Peyer's patch (tissue), 4 donors: ENCODE data around the gene EPOP. TPM values are rescaled to one million over a fixed set of nuclear protein-coding genes. Genes with fewer than 3 reads are reported as not detected.

Source experiments
- DNase-seq, 3 donors: peaks; one replicate each; pipeline ENCODE4 v3.0.0-alpha.2; 2017 to 2019
- H3K27ac ChIP-seq, 4 donors: fragments of 200-600 bp; sonication (generic); one replicate each; pipeline ENCODE4 v1.5.1; 2016 to 2019
- H3K27me3 ChIP-seq, 2 donors: fragments of 200-600 bp; sonication (generic); one replicate each; pipeline ENCODE4 v1.5.1; 2019
- H3K36me3 ChIP-seq, 3 donors: fragments of 200-600 bp; sonication (generic); one replicate each; pipeline ENCODE4 v1.5.1; 2016 to 2019
- H3K4me1 ChIP-seq, 4 donors: fragments of 200-600 bp; sonication (generic); one replicate each; pipeline ENCODE4 v1.5.1; 2016 to 2019
- H3K4me3 ChIP-seq, 4 donors: fragments of 200-600 bp; sonication (generic); 1 replicate in 3 of 4; 2 replicates in 1 of 4; pipeline ENCODE4 v1.5.1; 2016 to 2019; ENCODE audit warnings: mild to moderate bottlenecking in 1 of 4
- H3K9me3 ChIP-seq, 4 donors: fragments of 200-600 bp; sonication (generic); one replicate each; pipeline ENCODE4 v1.5.1; 2016 to 2019; ENCODE audit warnings: mild to moderate bottlenecking in 1 of 4
- POLR2A ChIP-seq, 2 donors: fragments of 450-650 bp; IDR thresholded peaks; one replicate each; pipeline ENCODE4 v1.5.1; 2017; ENCODE audit warnings: antibody characterized with exemption in 2 of 2, mild to moderate bottlenecking in 2 of 2, moderate library complexity in 2 of 2
- total RNA-seq, 4 donors: library from RNA; depleted of rRNA; stranded (reverse); fragments of >200 nt; gene quantifications; one replicate each; pipeline ENCODE4 v1.1.0, GENCODE V29; 2016
- TF ChIP-seq, protein P1 (sequence below), 6 experiments: fragments of 450-650 bp in 4 of 6; fragments of 200-600 bp in 2 of 6; sonication (generic) in 1 of 6; IDR thresholded peaks; one replicate each; pipeline ENCODE4 v1.5.1; 2017 to 2019; ENCODE audit warnings: antibody characterized with exemption in 6 of 6, mild to moderate bottlenecking in 3 of 6, moderate library complexity in 1 of 6

The EPOP gene
- total RNA-seq, 4 donors from 2014 or later = 0.54 to 3.3 TPM; not detected in 2

- no peak overlapping the region for H3K27ac ChIP-seq
- H3K36me3 ChIP-seq = no peaks in the 10 kb centered on the region
- TF ChIP-seq POLR2A (IDR thresholded peaks at IDR 0.05) = no peak
- TF ChIP-seq, protein P1, sequence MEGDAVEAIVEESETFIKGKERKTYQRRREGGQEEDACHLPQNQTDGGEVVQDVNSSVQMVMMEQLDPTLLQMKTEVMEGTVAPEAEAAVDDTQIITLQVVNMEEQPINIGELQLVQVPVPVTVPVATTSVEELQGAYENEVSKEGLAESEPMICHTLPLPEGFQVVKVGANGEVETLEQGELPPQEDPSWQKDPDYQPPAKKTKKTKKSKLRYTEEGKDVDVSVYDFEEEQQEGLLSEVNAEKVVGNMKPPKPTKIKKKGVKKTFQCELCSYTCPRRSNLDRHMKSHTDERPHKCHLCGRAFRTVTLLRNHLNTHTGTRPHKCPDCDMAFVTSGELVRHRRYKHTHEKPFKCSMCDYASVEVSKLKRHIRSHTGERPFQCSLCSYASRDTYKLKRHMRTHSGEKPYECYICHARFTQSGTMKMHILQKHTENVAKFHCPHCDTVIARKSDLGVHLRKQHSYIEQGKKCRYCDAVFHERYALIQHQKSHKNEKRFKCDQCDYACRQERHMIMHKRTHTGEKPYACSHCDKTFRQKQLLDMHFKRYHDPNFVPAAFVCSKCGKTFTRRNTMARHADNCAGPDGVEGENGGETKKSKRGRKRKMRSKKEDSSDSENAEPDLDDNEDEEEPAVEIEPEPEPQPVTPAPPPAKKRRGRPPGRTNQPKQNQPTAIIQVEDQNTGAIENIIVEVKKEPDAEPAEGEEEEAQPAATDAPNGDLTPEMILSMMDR (IDR thresholded peaks at IDR 0.05) = no peak
- no peak overlapping the region for H3K4me3 ChIP-seq
- no peaks in the 10 kb centered on the region for H3K27me3 ChIP-seq
- no peaks in the 10 kb centered on the region for H3K4me1 ChIP-seq
- DNase-seq = no peak
- no peaks in the 10 kb centered on the region for H3K9me3 ChIP-seq
These were observed 15.3 kb downstream of the EPOP start for GRCh38 chr17:38659415-38659814.

DNA sequence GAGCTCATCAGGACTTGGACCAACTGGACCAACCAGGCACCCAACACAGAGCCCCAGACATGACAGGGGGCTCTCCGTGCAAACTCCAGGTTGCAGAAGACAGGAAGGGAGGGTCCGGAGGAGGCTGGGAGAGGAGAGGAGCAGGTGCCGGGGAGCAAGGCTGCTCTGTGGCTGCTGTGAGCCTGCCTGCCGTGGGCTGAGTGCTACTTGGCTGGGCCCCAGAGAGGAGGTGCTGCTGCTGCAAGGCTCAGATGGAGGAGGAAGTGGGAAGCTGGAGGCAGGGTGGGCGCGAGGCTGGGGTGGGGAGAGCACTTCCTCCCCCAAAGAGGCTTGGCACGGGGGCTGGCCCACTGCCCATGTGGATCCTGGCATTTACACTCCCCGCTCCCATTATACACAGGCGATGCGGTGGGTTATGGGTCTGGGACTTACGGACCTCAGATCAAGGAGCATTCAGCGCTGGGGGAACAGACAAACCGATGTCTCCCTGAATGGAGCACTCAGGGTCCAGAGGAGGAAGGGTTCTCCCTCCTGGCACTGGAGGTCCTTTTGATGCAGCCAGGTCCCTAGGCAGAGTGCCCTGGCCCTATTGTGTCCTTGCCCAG lies 15.9 kb downstream of the EPOP start:
- no peak for DNase-seq
- TF ChIP-seq POLR2A (IDR thresholded peaks at IDR 0.05) = no peak
- TF ChIP-seq, protein P1 (IDR thresholded peaks at IDR 0.05) = no peak
- Histone ChIP-seq H3K36me3 (no peaks in the 10 kb centered on the region), H3K9me3 (no peaks in the 10 kb centered on the region), H3K27me3 (no peaks in the 10 kb centered on the region), H3K4me3 (no peak overlapping the region), H3K4me1 (no peaks in the 10 kb centered on the region), H3K27ac (no peak overlapping the region)

DNA sequence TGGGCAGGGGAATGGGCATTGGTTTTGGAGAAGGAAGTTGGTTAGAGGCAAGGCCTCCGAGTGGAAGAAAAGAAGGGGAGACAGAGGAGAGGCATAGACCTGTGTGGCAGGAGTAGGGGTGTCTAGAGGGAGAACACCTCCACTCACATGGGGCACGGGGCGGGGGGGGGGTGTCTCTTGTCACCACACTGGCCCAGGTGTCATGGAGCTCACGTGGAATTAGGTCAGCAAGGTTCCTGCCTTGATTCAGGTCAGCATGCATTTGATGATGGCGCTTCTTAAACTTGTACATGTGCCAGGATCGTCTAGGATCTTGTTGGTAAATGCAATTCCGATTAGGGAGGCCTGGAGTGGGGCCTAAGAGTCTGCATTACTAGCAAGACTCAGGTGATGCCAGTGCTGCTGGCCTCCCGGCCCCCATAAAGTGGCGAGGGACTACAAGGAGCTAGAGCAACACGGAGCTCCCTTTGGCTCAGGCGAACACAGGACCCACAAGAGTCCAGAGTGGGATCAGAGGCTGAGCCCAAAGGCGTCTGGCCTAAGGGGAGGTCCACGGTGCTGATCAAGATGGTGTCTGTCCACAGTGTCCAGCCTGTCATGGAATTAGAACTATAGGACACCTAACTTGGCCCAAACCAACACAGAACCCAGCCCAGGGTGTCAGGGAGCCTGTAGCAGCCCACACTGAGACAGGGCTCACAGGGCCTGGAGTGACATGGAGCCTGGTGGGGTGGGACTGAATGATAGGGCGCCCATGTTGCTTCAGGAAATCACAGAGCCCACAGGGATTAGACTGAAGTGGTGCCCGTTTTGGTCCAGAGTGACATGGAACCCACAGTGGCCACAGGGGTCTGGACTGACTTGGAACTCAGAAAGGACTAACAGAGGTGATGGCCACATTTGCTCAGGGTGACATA lies 16.7 kb downstream of the EPOP start:
- Histone ChIP-seq H3K27me3 (no peaks in the 10 kb centered on the region), H3K4me1 (no peaks in the 10 kb centered on the region), H3K9me3 (no peaks in the 10 kb centered on the region), H3K4me3 (no peak overlapping the region), H3K36me3 (no peaks in the 10 kb centered on the region), H3K27ac (no peak overlapping the region)
- TF ChIP-seq, protein P1 (IDR thresholded peaks at IDR 0.05) = no peak
- TF ChIP-seq POLR2A (IDR thresholded peaks at IDR 0.05) = no peak
- no peak for DNase-seq

GRCh38 chr17:38656959-38657823 lies 17.6 kb downstream of the EPOP start:
- H3K27ac ChIP-seq = no peak overlapping the region
- no peak overlapping the region for H3K4me3 ChIP-seq
- H3K4me1 ChIP-seq = no peaks in the 10 kb centered on the region
- TF ChIP-seq, protein P1 (IDR thresholded peaks at IDR 0.05) = no peak
- no peak for TF ChIP-seq POLR2A (IDR thresholded peaks at IDR 0.05)
- no peaks in the 10 kb centered on the region for H3K9me3 ChIP-seq
- no peaks in the 10 kb centered on the region for H3K36me3 ChIP-seq
- no peaks in the 10 kb centered on the region for H3K27me3 ChIP-seq
- DNase-seq = no peak
